GM19397 (cell line): ENCODE measurements around the gene RPS17.
"Not testable (repeated sequence)": the region's sequence is repeated elsewhere in the genome, so short reads cannot be mapped to it uniquely, and the experiment has no call there.

Source experiments
- ATAC-seq: cut with Tn5 transposase; IDR thresholded peaks from one replicate; pipeline ENCODE4 v1.9.1; 2021; ENCODE audit warnings: mild to moderate bottlenecking, moderate library complexity; ENCODE audit not compliant: unreplicated experiment

RPS17 gene

GRCh38 chr15:82513587-82513986, 26.7 kb downstream of the RPS17 start:
- ATAC-seq = not testable (repeated sequence)

DNA sequence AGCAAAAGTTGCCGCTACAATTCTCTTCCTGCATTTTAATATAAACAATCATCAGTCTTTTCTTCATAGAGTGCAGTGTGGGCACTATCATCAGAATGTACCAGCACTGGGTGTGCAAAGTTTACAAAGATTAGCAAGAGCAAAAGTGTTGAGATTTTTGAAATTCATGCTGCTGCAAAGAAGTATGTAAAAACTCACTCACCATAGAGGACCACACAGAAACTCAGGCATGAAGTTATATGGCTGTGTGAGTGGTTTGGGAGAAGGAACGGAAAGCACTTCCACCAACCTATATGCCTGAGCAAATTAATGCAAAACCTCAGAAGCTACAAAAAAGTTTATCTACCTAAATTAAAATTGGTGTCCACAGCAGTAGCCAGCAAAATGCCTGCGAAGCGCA, 32.6 kb downstream of the RPS17 start:
- not testable (repeated sequence) for ATAC-seq

GRCh38 chr15:82507087-82507486, 33.2 kb downstream of the RPS17 start:
- not testable (repeated sequence) for ATAC-seq

- not testable (repeated sequence) for ATAC-seq
Measured at GRCh38 chr15:82505842-82506241, 34.4 kb downstream of the RPS17 start.

DNA sequence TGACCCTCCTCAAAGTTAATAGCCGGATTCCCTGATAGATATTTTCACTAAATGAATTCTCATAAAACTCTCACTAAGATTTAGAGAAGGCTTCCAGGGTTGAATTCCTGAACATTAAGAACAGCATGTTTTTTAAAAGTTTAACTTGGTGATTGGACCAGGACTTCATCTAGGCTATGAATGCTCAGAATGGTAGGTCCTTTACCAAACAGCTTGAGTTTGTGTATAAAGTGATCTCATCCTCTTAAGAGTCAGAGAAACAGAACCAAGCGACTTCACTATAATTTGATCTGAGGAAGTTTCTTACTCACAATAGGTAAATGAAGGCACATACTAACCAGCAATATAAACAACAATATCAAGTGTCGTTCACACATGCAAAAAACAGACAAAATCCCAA, 36.2 kb downstream of the RPS17 start:
- not testable (repeated sequence) for ATAC-seq

GRCh38 chr15:82502700-82503339, 37.4 kb downstream of the RPS17 start:
- peak; percentile 56 for ATAC-seq

DNA sequence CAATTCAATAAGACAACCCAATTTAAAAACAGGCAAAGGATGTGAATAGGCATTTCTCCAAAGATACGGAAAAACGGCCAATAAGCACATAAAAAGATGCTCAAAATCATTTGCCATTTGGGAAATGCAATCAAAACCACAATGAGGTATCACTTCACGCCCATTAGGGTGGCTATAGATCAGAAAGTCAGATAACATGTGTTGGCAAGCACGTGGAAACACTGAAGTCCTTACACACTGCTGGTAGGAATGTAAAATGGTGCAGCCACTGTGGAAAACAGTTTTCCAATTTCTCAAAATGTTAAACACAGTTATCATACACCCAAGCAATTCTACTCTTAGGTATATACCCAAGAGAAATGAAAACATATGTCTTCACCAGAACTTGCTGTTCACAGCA, 39.5 kb downstream of the RPS17 start:
- not testable (repeated sequence) for ATAC-seq

DNA sequence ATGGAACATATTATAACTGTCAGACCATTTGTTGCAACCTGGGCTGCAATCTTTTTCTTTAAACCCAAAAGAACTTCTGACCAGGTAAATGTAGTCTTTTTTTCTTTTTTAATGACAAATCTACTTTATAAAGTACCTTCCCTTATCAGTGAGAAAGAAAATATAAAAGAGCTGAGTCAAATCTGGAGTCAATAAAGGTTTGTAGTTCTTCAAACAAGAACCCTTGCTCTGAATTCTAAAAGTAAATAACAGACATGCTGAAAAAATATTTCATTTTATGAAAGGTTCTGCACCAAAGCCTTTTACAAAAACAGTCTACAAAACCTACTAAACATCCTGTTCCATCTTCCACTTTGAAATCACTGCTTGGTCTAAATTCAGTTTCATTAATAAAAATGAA, 42.3 kb downstream of the RPS17 start:
- ATAC-seq = not testable (repeated sequence)

GRCh38 chr15:82488250-82488649, 52.0 kb downstream of the RPS17 start:
- not testable (repeated sequence) for ATAC-seq

DNA sequence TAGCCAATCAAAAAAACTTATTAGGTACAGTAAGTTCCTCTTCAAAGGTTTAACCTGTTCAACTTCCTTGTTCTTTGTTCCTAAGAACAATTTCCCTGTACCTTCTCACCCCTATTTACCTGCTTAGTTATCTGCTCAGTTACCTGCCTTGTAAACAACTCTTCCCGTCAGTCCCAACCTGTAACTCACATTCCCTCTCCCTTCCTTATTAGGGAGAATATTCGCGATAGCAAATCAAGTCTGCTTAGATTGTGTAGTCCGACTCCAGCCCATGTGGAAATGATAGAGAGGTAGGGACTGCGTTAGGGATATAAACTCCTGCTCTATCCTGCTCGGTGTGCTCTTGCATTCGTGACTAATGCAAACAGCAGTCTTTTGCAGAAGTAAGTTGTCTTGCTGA, 53.2 kb downstream of the RPS17 start:
- not testable (repeated sequence) for ATAC-seq
